B cell (primary cell): ENCODE measurements around the gene NREP. TPM values are rescaled to one million over a fixed set of nuclear protein-coding genes. Genes with fewer than 3 reads are reported as not detected.

Experiments used
- ATAC-seq: fragments of 200-7000 bp; cut with Tn5 transposase; one replicate; pipeline ENCODE4 v1.10.0; 2021; ENCODE audit warnings: low read depth, mild to moderate bottlenecking, moderate number of reproducible peaks, moderate library complexity
- CTCF ChIA-PET: fragments of 350-600 bp; sonication (Branson Sonifier 250); formaldehyde crosslinking; loops from one replicate; lab custom pipeline; 2021; ENCODE audit warnings: antibody characterized with exemption, inconsistent platforms; lab: Charles Lee
- POLR2A ChIA-PET: fragments of 350-600 bp; sonication (Branson Sonifier 250); formaldehyde crosslinking; loops from one replicate; lab custom pipeline; 2021; ENCODE audit warnings: antibody characterized with exemption; lab: Charles Lee
- DNase-seq: peaks from one replicate; pipeline ENCODE4 v3.0.0; 2013
- H2AFZ ChIP-seq: 2 replicates; pipeline ENCODE4 v1.6.1; 2012; ENCODE audit warnings: mild to moderate bottlenecking, low read depth, low read length; ENCODE audit not compliant: insufficient read depth, poor library complexity, severe bottlenecking
- H3K27ac ChIP-seq, 2 donors: 1 replicate in 1 of 2; 2 replicates in 1 of 2; pipeline ENCODE4 v1.5.1; 2012 to 2013; ENCODE audit warnings: low read length in 2 of 2, mild to moderate bottlenecking in 2 of 2, moderate library complexity in 1 of 2
- H3K27me3 ChIP-seq, 4 experiments: fragments of 200-600 bp in 1 of 4; sonication (generic) in 1 of 4; replicated peaks in 1 of 4; 1 replicate in 2 of 4; 2 replicates in 2 of 4; pipeline versions ENCODE4 v1.6.1 to v1.7.0; 2013 to 2016; ENCODE audit warnings: low read length in 3 of 4, mild to moderate bottlenecking in 2 of 4, mixed read lengths in 1 of 4, moderate library complexity in 1 of 4; ENCODE audit not compliant: insufficient read depth in 4 of 4, control insufficient read depth in 3 of 4; ENCODE audit errors: control extremely low read depth in 1 of 4
- H3K36me3 ChIP-seq, 2 experiments: replicated peaks in 1 of 2; 1 replicate in 1 of 2; 2 replicates in 1 of 2; pipeline versions ENCODE4 v1.6.1 to v1.7.1; 2013; ENCODE audit warnings: low read length in 1 of 2; ENCODE audit not compliant: insufficient read depth in 2 of 2, control insufficient read depth in 1 of 2; ENCODE audit errors: control extremely low read depth in 1 of 2, extremely low read depth in 1 of 2
- H3K4me1 ChIP-seq, 2 donors: fragments of 200-600 bp in 1 of 2; sonication (generic) in 1 of 2; 1 replicate in 1 of 2; 2 replicates in 1 of 2; pipeline versions ENCODE4 v1.5.1 to v1.6.1; 2013 to 2017; ENCODE audit warnings: low read length in 2 of 2; ENCODE audit not compliant: control insufficient read depth in 2 of 2, insufficient read depth in 2 of 2
- H3K4me2 ChIP-seq: replicated peaks from 2 replicates; pipeline ENCODE3; 2012; ENCODE audit warnings: mild to moderate bottlenecking, low read depth, low read length; ENCODE audit not compliant: poor library complexity, severe bottlenecking
- H3K4me3 ChIP-seq, 5 experiments: fragments of 200-600 bp in 1 of 5; sonication (generic) in 1 of 5; 1 replicate in 3 of 5; 2 replicates in 2 of 5; pipeline versions ENCODE4 v1.5.1 to v1.7.0; 2011 to 2016; ENCODE audit warnings: low read length in 4 of 5, mild to moderate bottlenecking in 4 of 5, low read depth in 2 of 5, control low read depth in 1 of 5, moderate library complexity in 1 of 5; ENCODE audit not compliant: insufficient read depth in 1 of 5; ENCODE audit errors: control extremely low read depth in 1 of 5, extremely low read depth in 1 of 5
- H3K79me2 ChIP-seq: fragments of 200-600 bp; sonication (generic); one replicate; pipeline ENCODE4 v1.6.0; 2016; ENCODE audit warnings: low read length; ENCODE audit not compliant: control insufficient read depth, insufficient read depth
- H3K9ac ChIP-seq: fragments of 200-600 bp; sonication (generic); 2 replicates; pipeline ENCODE4 v1.6.1; 2017; ENCODE audit warnings: mild to moderate bottlenecking, low read length, moderate library complexity
- H3K9me3 ChIP-seq, 3 donors: one replicate each; pipeline versions ENCODE4 v1.6.1 to v1.7.1; 2013; ENCODE audit warnings: low read length in 2 of 3; ENCODE audit not compliant: control insufficient read depth in 2 of 3, insufficient read depth in 1 of 3; ENCODE audit errors: control extremely low read depth in 1 of 3
- H4K20me1 ChIP-seq: 2 replicates; pipeline ENCODE4 v1.6.0; 2012; ENCODE audit warnings: mild to moderate bottlenecking, low read length; ENCODE audit not compliant: insufficient read depth, control insufficient read depth, poor library complexity, severe bottlenecking
- H3K27ac Mint-ChIP-seq: one replicate; pipeline ENCODE4 v1.8.0; 2021; ENCODE audit warnings: mixed read lengths
- H3K27me3 Mint-ChIP-seq: one replicate; pipeline ENCODE4 v1.8.0; 2021; ENCODE audit warnings: mixed read lengths
- H3K4me1 Mint-ChIP-seq: one replicate; pipeline ENCODE4 v1.8.0; 2021; ENCODE audit warnings: mixed read lengths
- H3K4me3 Mint-ChIP-seq: one replicate; pipeline ENCODE4 v1.8.0; 2021; ENCODE audit warnings: mixed read lengths
- H3K9me3 Mint-ChIP-seq: one replicate; pipeline ENCODE4 v1.8.0; 2022; ENCODE audit warnings: mixed read lengths; ENCODE audit not compliant: insufficient read depth
- EZH2 ChIP-seq: IDR thresholded peaks from 2 replicates; pipeline ENCODE4 v1.6.1; 2012; ENCODE audit warnings: borderline replicate concordance, low read depth, mild to moderate bottlenecking, moderate library complexity, low read length; ENCODE audit not compliant: insufficient read depth, poor library complexity, severe bottlenecking
- WGBS: methylation state at CpG from one replicate; pipeline ENCODE4 v1.1.5; 2013; ENCODE audit warnings: missing lambda C conversion rate; ENCODE audit not compliant: insufficient coverage; 5-methylcytosine and 5-hydroxymethylcytosine counted together
- intact Hi-C: fragments of 100-400 bp; cut with micrococcal nuclease; formaldehyde crosslinking; loops from one replicate; pipeline ENCODE4 v1.10.0; 2022
- polyA plus RNA-seq: library from polyadenylated mRNA; depleted of rRNA; stranded (reverse); fragments of >200 nt; gene quantifications from 2 replicates; pipeline ENCODE4 v1.2.3, GENCODE V29; 2012
- total RNA-seq, 2 donors: library from RNA; stranded (reverse); fragments of 120-200 nt in 1 of 2; gene quantifications; 1 replicate in 1 of 2; 2 replicates in 1 of 2; pipeline versions ENCODE4 v1.2.3 to v1.2.4, GENCODE V29; 2013 to 2022
- TF ChIP-seq, protein P1 (sequence below): fragments of 200-600 bp; IDR thresholded peaks from one replicate; pipeline ENCODE4 v1.8.0; 2022; ENCODE audit warnings: antibody characterized with exemption, mild to moderate bottlenecking

NREP gene
- total and polyA plus RNA-seq, 2 donors (not counting 1 experiment from before 2014, with no cell fraction given) = 6.7 to 17.0 TPM

- no peaks in the 10 kb centered on the region for H3K4me1 ChIP-seq
- H3K79me2 ChIP-seq = no peaks in the 10 kb centered on the region
- H3K9ac ChIP-seq = no peak overlapping the region
- H3K27ac Mint-ChIP-seq = no peak overlapping the region
- ChIA-PET POLR2A (no interaction called here), CTCF (interaction anchor here (0.8 kb wide), 1 partner anchor 231 kb away, joined by 3 read pairs; no protein-coding TSS in a partner anchor)
- WGBS = no CpG with 5 or more reads among the region's 3 CpGs
- no peaks in the 10 kb centered on the region for H3K9me3 Mint-ChIP-seq
- H3K27me3 Mint-ChIP-seq = peaks cover 4% of the 10 kb centered on the region
- TF ChIP-seq, protein P1, sequence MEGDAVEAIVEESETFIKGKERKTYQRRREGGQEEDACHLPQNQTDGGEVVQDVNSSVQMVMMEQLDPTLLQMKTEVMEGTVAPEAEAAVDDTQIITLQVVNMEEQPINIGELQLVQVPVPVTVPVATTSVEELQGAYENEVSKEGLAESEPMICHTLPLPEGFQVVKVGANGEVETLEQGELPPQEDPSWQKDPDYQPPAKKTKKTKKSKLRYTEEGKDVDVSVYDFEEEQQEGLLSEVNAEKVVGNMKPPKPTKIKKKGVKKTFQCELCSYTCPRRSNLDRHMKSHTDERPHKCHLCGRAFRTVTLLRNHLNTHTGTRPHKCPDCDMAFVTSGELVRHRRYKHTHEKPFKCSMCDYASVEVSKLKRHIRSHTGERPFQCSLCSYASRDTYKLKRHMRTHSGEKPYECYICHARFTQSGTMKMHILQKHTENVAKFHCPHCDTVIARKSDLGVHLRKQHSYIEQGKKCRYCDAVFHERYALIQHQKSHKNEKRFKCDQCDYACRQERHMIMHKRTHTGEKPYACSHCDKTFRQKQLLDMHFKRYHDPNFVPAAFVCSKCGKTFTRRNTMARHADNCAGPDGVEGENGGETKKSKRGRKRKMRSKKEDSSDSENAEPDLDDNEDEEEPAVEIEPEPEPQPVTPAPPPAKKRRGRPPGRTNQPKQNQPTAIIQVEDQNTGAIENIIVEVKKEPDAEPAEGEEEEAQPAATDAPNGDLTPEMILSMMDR = no peak
- TF ChIP-seq EZH2 = no peak
- H3K9me3 ChIP-seq = no peaks in the 10 kb centered on the region
- H3K4me3 ChIP-seq = no peak overlapping the region
- ATAC-seq = no peak
- H2AFZ ChIP-seq = no peak overlapping the region
- H4K20me1 ChIP-seq = no peaks in the 10 kb centered on the region
- H3K27ac ChIP-seq = no peak overlapping the region
- H3K4me1 Mint-ChIP-seq = no peaks in the 10 kb centered on the region
- intact Hi-C loops = no loop called here
- H3K36me3 ChIP-seq = no peaks in the 10 kb centered on the region
- H3K27me3 ChIP-seq = no peaks in the 10 kb centered on the region
- no peak for DNase-seq
- no peak overlapping the region for H3K4me3 Mint-ChIP-seq
- no peak overlapping the region for H3K4me2 ChIP-seq
These were observed 27.6 kb upstream of the NREP start for GRCh38 chr5:111784491-111785181.

GRCh38 chr5:111783537-111783936, 26.5 kb upstream of the NREP start:
- WGBS = no CpG with 5 or more reads among the region's 3 CpGs

More at GRCh38 chr5:111783537-111783936, 26.5 kb upstream of the NREP start:
- peaks cover 4% of the 10 kb centered on the region for H3K27me3 Mint-ChIP-seq
- CTCF ChIA-PET = interaction anchor here (0.8 kb wide), 1 partner anchor 230 kb away, joined by 3 read pairs; no protein-coding TSS in a partner anchor
- Histone ChIP-seq H3K4me2 (no peak overlapping the region), H3K9ac (no peak overlapping the region), H3K27ac (no peak overlapping the region), H3K4me1 (no peaks in the 10 kb centered on the region), H3K27me3 (no peaks in the 10 kb centered on the region), H3K9me3 (no peaks in the 10 kb centered on the region), H3K4me3 (no peak overlapping the region), H3K36me3 (no peaks in the 10 kb centered on the region), H2AFZ (no peak overlapping the region), H4K20me1 (no peaks in the 10 kb centered on the region), H3K79me2 (no peaks in the 10 kb centered on the region)
- TF ChIP-seq EZH2 = no peak
- TF ChIP-seq, protein P1 = no peak
- no peak for DNase-seq
- no peak overlapping the region for H3K4me3 Mint-ChIP-seq
- intact Hi-C loops = no loop called here
- H3K9me3 Mint-ChIP-seq = no peaks in the 10 kb centered on the region
- POLR2A ChIA-PET = no interaction called here
- H3K4me1 Mint-ChIP-seq = no peaks in the 10 kb centered on the region
- H3K27ac Mint-ChIP-seq = no peak overlapping the region
- no peak for ATAC-seq
